GM18861 (cell line): ENCODE results near the gene TMEM86B.
"Not testable (repeated sequence)": the region's sequence is repeated elsewhere in the genome, so short reads cannot be mapped to it uniquely, and the experiment has no call there.

Experiments used
- ATAC-seq: cut with Tn5 transposase; IDR thresholded peaks from one replicate; pipeline ENCODE4 v1.9.1; 2021; ENCODE audit not compliant: unreplicated experiment

Gene TMEM86B

DNA sequence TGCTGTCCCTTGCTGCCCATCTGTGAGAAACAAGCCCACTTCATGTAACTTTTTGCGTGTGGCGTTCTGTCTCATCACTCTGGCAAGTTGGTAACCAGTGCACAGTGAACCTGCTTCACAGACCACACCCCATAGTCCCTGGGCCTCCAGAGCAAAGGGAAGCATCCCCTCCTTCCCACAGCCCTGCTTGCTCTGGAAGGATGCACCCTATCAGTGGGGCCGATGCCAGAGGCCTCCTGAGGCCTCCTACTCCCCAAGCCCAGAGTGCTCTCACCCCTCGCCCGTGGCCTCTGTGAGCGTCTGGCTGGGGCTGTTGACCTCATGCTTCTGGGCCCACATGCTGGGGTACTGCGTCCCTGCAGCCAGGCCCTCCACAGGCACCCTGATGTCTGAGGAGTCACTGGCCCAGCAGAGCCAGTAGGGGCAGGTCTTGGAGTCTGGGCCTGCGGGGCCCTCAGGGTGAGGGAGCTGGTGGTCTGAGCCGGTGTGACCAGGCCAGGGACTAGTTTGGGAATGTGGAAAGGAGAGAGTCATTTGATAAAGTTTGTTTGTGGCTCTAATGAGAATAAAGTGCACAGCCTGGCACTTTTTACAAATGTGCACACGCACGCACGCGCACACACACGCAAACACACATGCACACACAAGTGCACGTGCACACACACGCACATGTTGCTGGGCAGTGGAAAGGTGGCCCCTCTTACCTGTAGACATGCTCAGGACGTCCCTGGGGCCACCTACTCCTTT lies 5.1 kb downstream of the TMEM86B start:
- ATAC-seq = no peak

DNA sequence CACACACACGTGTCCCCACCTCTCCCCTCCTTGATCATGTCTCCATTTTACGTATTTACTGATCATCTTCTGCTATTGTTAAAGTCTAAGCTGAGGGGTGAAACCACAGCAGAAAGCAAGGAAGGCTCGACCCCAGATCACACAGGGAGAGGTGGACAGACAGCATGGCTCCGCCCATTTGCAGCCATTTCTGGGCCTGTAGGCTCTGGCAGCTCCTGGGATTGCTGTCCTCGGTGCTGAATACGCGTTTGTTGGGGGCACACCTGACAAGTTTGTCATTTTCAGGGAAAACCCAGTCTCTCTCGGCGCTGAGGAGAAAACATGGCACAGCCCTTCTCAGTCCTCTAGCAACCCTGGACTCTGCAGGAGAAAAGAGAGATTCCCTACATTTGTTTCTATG lies 8.0 kb downstream of the TMEM86B start:
- no peak for ATAC-seq

DNA sequence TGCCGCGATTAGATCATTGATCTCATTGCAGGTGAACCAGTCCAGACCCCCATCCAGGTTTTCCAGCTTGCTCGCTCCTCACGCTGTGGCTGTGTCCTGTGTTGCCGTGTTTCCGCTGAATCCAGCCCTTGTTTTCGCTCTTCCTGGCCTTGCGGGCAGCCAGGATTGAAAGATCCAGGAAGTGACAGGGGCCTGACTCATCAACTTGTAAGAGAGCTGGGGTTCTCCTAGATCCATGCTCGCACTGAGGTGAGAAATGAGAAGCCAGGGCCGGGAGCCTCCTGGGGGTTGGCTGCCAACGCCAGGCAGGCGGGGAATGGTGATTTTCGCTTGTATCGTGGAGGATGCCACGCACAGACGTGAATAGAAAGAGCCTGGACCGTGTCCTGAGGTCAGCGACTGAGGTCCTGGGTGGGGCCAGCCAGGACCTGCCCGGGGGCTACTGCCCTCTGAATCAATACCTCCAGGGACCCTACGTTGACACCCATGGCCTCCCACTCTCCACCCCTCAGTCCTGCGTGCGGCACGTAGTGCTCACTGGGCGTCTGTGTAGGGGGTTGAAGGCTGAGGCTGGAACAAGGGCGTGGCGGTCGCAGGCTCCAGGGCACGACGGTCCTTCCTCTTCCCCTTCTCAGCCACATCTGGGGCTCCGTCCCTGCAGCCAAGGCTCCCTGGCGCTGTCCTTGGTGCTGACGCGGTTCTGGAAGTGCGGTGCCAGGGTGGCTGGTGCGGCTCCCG lies 11.9 kb downstream of the TMEM86B start:
- ATAC-seq = no peak

DNA sequence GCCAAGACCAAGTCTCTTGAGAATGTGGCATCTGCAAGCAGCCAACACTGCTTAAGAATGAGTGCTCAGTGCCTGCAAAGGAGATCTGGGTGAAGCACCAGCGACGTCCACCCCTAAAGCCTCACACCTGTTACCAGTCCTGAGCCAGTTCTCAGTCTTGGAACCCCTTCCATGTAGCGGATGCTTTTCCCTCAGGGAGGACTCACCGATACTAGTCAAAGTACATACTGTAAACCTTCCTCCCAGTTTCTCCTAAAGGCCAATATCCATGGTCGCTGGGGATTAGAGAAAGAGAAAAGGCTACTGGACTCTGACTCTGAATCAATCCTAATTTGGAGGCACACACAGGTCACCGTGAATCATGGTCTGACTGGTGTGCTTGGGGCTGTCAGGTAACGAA lies 15.0 kb downstream of the TMEM86B start:
- ATAC-seq = no peak

DNA sequence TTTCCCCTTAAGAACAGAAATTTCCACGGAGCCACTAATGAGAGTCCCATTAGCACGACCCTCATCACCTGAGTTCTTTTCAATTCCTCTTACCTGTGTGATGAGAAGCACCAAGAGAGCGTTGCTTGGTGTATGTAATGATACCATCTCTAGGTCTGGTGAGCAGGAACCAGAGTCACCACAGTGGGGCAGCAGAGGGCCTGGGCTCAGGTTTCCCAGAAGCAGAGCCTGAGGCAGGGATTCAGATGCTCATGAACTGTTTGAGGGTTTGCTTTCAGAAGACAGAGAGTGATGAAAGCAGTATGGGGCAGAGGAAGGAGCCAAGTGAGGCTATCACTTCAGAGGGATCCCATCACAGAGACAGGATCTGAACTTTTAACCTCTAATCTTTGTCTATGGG lies 16.1 kb downstream of the TMEM86B start:
- no peak for ATAC-seq

DNA sequence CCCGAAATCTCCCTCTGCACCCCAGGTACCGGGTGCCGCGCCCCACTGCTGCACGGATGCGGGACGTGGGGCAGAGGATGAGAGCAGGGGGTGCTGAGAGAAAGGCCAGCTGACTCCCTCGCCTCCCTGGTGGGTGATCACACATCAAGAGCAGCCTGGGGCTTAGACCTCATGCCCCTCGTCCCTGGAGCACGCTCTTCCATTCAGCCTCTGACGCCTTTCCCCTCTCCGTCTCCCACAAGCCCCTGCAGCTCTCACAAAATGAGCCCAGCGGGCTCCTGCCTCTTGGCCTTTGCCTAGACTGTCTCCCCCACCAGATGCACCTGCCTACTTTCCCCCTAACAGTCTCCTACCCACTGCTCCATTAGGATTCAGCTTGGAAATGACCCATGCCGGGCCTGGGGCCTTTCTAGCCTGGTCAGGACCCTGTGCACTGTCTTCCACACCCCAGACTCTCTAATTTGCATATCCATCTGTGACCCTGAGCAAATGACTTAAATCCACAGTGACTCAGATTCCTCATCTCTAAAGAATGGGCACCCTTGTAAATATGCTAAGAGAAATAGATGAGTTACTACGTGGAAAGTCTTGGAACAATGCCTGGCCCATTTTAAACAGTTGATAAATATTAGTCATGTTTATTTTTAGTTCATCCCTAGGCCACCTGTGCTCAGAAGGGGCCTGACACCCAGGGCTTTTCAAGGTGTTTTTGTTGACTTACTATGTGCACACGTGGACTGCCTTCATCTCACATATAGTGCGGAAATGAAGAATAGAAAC lies 18.7 kb downstream of the TMEM86B start:
- no peak for ATAC-seq

DNA sequence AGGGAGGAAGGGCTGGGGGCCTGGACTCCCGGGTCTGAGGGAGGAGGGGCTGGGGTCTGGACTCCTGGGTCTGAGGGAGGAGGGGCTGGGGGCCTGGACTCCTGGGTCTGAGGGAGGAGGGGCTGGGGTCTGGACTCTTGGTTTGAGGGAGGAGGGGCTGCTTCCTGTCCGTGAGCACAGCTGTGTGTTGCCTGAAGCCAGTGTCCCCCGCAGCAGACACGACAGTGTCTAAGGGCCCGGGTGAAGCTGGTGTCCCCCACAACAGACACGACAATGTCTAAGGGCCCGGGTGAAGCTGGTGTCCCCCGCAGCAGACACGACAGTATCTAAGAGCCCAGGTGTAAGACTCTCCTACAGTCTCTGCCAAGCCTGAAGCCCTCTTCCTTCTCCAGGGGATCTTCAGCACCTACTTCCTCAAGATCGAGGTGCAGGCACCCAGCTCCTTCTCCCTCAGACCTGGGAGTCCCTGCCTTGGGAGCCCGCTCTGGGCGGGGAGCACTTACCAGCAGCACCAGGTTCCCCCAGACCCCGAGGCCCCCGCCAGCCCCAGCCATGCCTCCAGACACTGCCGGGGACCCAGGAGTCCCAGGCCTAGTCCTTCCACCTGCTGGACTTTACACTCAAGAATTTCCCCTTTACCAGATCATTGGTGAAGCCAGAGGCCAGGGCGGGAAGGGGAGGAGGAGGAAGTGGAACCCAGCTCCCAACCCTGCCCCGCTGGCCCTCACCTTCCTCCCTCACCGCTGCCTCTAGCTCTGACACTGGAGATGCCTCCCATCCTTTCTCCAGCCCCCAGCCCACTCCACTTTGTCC lies 19.5 kb downstream of the TMEM86B start, which contains the start of gene PTPRH:
Gene PTPRH (minus strand): TSS at position 622 of the 813 bp plus-strand sequence. CDS start 68 bp downstream, at position 554.
- ATAC-seq = no peak

DNA sequence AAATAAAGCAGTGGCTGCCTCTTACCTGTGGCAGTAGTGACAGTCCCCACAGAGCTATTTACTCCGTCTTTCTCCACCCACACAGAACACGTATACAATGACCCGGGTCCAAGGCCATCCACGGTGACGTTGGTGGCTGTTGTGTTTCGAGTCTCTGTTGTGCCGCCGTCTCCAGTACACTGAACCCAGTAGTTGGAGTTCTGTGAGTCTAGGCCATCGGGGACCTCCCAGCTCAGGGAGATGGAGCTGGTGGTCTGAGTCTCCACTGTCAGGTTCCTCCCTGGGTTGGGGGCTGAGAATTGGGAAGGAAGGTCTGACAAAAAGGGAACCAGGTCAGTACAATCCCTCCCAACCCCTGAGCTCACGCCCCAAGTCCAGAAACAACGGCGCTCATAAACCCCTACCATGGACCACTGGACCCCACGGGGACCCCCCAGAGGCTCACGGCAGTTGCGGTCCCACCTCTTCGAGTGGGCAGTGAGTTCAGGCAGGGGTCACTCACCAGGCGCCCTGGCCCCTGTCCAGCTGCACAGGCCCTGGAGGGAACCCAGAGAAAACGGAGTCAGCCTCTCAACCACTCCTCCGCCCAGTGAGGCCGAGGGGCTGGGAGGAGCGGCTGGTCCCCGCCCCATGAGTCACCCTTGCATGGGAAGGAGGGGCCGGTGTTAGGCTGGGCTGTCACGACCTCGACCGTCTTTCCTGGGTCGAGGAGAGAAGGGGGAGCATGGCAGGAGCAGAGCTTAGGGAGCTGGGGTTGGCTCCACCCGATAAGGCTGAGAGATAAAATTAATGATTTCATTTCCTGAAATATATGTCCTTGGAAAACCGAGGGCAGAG lies 21.7 kb downstream of the TMEM86B start:
- ATAC-seq = no peak

DNA sequence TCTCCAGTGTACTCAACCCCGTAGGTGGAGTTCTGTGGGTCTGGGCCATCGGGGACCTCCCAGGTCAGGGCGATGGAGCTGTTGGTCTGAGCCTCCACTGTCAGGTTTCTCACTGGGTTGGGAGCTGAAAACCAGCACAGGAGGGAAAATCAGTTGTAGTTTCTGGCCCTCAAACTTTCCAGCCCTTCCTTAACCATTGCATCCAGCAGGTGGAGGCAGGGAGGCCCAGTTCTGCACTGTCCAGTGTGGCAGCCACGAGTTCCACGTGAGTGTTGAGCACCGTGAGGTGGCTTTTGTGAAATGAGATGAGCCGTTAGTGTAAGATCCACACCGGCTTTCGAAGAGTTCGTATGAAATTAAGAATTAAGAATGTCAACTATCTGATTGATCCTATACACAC lies 26.4 kb downstream of the TMEM86B start:
- ATAC-seq = not testable (repeated sequence)

DNA sequence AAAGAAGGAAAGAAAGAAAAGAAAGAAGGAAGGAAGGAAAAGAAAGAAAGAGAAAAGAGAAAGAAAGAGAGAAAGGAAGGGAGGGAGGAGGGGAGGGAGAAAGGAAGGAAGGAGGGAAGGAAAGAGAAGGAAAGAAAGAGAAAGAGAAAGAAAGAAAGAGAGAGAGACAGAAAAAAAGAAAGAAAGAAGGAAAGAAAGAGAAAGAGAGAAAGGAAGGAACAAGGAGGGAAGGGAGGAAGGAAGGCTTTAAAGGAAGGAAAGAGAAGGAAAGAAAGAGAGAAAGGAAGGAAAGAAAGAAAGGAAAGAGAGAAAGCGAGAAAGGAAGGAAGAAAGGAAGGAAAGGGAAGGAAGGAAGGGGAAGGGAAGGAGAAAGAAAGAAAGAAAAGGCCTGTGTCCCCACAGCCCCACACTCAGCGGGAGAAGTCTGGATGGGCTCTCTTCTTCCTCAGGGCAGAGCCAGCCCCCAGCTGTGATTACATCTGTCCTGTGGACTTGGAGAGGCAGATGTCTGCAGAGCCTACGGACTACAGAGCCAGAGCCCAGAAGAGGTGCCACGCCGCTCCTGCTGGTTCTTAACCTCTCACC lies 28.9 kb downstream of the TMEM86B start:
- ATAC-seq = no peak

DNA sequence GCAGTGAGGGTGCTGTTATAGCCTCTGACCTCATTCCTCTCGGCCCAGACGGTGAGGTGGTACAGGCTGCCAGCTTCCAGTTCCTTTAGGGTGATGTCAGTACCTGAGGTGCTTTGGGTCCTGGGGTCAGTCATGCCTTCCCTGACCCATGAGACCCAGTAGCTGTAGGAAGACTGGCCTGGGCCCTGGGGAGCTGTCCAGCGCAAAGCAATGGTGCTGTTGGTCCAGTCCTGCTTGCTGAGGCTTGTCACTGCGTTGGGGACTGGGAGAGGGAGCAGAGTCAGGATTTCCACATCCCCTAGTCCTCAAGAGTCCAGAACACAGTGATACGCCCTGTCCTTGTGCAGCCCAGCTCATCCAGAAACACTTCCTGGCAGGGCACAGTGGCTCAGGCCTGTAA lies 29.9 kb downstream of the TMEM86B start:
- ATAC-seq = no peak

DNA sequence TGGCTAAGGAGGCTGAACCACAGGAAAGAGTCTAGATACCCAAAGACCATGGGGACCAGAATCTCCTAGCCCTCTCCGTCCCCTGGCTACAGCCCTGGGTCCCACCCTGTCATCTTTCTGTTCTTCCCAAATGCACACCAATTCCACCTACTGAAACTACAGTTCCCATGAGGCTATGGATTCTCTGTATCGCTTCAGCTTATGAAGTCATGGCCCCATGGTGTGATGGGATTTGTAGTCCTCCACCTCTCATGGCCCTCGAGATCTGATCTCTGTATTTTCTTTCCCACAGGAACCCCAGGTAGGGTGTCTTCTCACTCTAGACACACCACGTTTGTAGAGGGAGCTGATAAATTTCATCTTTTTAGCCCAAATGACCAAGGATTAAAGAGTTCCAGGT lies 31.0 kb downstream of the TMEM86B start:
- no peak for ATAC-seq

DNA sequence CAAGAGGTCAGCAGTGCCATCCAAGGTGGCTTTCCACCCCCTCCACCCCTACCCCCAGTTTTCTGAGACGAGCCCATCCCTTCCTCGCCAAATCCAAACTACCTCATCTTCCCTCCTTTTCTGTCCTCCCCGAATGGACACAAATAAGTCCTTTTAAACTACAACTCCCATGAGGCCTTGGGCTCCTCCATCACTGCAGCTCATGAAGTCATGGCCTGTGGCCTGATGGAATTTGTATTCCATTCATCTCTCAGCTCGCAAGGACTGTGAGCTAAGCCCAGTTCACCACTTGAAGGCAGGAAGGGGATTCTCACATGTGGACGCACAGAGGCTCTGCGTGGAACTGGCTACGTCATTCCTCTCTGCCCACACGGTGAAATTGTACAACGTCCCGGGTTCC lies 31.8 kb downstream of the TMEM86B start:
- ATAC-seq = no peak

DNA sequence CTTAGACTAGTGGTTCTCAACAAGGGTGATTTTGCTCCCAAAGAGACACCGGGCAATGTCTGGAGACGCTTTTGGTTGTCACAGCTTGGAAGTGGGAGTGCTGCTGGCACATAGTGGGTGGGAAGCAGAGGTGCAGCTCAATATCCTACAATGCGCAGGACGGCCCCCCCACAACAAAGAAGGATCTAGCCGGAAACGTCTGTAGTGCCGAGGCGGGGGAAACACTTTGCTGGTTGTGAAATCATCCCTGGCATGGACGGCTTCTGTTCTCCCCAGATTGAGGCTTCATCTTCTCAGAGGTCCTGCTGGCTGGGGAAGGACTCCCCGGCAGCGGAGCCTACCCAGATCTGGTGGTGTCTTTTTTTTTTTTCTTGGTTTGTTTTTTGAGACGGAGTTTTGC lies 35.1 kb downstream of the TMEM86B start:
- no peak for ATAC-seq

DNA sequence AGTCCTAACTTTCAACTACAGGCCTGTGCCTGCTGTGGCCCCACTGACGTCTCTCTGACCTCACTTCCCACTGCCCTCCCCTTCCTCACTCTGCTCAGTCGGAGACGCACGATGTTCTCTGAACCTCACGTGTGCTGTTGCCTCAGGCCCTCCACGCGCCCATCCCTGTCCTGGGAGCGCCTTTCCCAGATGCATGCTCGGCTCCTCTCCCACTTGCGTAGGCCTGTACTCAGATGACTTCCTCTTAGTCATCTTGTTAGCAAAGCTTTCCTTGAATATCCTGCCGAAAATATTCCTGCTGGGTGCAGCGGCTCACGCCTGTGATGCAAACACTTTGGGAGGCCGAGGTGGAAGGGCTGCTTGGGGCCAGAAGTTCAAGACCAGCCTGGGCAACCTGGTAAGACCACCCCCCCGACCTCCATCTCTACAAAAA lies 39.1 kb downstream of the TMEM86B start:
- no peak for ATAC-seq

DNA sequence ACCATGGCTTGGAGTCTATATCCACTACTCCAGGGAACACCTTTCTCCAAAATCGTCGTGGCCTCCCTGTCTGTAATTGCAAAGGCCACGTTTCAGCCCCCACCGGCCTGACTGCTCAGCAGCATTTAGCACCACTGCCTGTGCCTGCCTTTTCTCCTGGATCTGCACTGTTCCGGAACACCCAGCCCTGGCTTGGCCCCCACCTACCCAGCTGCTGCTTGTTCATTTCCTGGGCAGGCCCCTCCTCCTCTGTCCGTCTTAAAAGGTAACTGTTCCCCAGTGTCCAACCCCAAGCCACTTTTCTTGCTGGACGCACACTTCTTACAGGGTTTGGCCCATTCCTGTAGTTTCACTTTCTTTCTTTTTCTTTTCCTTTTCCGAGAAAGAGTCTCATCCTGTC lies 39.9 kb downstream of the TMEM86B start:
- ATAC-seq = no peak

DNA sequence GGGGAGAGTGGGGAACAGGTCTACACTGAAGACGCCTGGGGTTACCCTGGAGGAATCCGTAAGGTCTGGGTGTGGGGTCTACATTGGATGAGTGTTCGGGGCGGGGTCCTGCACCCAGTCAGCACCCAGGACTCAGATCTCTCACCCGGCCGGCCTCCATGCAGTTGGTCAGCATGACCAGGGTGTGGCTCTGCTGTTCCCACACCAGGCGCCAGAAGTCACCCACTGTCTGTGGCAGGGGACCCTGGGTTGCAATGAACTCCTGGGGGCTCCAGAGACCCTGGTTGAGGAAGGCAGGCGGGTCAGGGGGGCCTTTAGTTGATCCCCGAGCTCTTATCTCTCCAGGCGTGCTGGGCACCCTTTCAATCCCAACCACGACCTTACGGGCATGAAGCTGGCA lies 42.5 kb downstream of the TMEM86B start:
- no peak for ATAC-seq

DNA sequence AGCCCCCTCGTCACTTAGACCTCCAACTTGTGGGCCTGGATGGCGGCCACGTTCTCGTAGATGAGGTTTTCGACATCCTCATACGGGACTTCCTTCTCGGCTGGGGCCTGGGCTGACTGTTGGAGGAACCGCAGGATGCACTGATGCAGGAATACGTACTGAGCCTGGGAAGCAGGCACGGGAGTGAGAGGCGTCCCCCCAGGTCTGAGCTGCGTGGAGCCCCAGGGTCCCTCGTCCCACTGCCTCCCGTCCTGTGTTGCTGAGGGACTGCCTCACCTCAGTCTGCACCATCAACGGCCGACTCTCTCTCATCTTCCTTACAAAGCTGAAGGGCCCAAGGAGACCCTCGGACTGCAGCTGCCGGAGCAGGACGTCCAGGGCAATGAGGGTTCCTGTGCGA lies 46.8 kb downstream of the TMEM86B start:
- no peak for ATAC-seq

DNA sequence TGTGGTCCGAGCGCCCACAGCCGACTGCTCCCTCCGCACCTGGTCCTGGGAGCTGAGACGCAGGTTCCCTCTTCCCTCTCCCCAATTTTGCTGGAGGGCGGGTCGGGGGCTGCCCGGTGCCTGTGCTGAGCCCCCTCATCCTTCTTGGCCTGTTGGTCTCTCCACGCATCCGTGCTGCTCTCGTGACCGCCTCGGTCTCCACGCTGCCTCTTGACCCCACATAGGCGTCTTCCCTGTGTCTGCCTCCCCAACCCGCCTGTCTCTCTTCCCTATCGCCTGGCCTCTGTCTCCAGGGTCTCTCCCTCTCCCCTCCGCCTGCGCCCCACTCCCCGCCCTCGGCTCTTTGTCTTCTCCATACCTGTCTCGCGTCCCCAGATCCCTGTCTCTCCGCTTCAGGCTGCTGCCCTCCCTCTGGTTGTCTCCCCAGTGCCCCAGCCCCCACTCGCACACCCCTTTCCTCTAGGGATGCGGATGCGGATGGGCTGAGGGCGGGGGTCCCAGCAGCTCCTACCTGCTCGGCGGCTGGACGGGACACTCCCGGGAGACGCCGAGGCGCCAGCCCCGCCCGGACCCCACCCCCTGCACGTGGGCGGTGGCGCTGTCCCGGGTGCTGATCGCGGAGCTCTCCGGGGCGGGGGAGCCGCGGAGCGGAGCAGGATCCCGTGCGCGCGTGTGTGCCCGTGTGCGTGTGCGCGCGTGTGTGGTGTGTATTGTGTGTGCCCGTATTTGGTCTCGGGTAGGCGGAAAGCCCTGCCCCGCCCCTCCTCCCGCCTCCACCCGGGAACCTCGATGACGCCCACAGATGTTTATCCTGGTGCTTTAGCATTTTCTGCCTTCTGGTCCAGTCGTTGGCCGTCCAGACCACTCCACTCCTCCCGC lies 48.7 kb downstream of the TMEM86B start, which contains the start of gene SYT5:
Gene SYT5 (minus strand): TSS at position 684 of the 879 bp plus-strand sequence. CDS start 1,248 bp downstream, outside the sequence.
- ATAC-seq = no peak
